H1 (cell line): ENCODE measurements around the gene MDC1. TPM values are rescaled to one million over a fixed set of nuclear protein-coding genes. Genes with fewer than 3 reads are reported as not detected.

Experiments used
- CEBPB ChIP-seq: IDR thresholded peaks from 2 replicates; pipeline ENCODE4 v1.6.1; 2012; ENCODE audit warnings: low read depth, low read length
- CHD2 ChIP-seq: IDR thresholded peaks from 2 replicates; pipeline ENCODE4 v1.6.1; 2012; ENCODE audit warnings: low read length, improper control_type of control experiment
- HDAC6 ChIP-seq: IDR thresholded peaks from one replicate; pipeline ENCODE4 v1.7.1; 2012; ENCODE audit warnings: low read depth, mild to moderate bottlenecking, inconsistent platforms, low read length, moderate library complexity
- RBBP5 ChIP-seq: IDR thresholded peaks from 2 replicates; pipeline ENCODE4 v1.7.1; 2012; ENCODE audit warnings: low read depth, mild to moderate bottlenecking, inconsistent platforms, low read length, moderate library complexity, borderline replicate concordance
- TAF1 ChIP-seq: IDR thresholded peaks from 2 replicates; pipeline ENCODE4 v1.6.1; 2011; ENCODE audit warnings: mild to moderate bottlenecking, low read depth, low read length
- polyA plus RNA-seq, 7 experiments: library from polyadenylated mRNA; depleted of rRNA in 3 of 7; stranded (reverse) in 5 of 7; unstranded in 2 of 7; fragments of >200 nt in 5 of 7; fragments of 200-250 nt in 2 of 7; gene quantifications; 1 replicate in 5 of 7; 2 replicates in 1 of 7; 4 replicates in 1 of 7; pipeline versions ENCODE4 v1.2.1 to v1.2.3, GENCODE V29; 2011 to 2013; ENCODE audit warnings: missing spikeins in 2 of 7, mixed read lengths in 2 of 7
- total RNA-seq: library from RNA; stranded (reverse); fragmentation: NEBNext Ultra II Directional; extraction: Animal tissue kit (Norgen Biotek cat#: 25700); gene quantifications from 2 replicates; pipeline ENCODE4 v1.2.1, GENCODE V29; 2021
- TF ChIP-seq, protein P1 (sequence below): fragments of 300-600 bp; sonication (generic); IDR thresholded peaks from 2 replicates; pipeline ENCODE4 v1.7.1; 2012; ENCODE audit warnings: low read length, moderate library complexity, mild to moderate bottlenecking, inconsistent platforms; ENCODE audit not compliant: insufficient replicate concordance

Gene MDC1
- total and polyA plus RNA-seq, 2 of the 8 experiments (the other 6 are each of a cell fraction or from before 2014, with no cell fraction given): 29.9 to 81.1 TPM

DNA sequence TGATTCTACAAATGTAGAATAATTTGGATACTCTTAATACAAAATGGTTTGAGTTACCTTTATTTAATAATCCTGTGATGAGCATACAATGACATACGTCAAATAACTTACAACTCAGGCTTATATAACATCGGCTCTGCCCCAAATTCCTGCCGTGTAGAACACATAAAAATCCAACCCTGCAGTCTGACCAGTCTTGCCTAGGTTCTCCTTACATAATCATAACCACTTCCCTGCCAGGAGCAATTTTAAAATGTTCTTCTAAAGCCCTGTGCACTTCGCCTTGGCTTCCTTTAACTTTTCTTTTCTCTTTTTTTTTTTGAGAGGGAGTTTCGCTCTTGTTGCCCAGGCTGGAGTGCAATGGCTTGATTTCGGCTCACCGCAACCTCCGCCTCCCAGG, 43.5 kb upstream of the MDC1 start (continued):
- TF ChIP-seq, protein P1, sequence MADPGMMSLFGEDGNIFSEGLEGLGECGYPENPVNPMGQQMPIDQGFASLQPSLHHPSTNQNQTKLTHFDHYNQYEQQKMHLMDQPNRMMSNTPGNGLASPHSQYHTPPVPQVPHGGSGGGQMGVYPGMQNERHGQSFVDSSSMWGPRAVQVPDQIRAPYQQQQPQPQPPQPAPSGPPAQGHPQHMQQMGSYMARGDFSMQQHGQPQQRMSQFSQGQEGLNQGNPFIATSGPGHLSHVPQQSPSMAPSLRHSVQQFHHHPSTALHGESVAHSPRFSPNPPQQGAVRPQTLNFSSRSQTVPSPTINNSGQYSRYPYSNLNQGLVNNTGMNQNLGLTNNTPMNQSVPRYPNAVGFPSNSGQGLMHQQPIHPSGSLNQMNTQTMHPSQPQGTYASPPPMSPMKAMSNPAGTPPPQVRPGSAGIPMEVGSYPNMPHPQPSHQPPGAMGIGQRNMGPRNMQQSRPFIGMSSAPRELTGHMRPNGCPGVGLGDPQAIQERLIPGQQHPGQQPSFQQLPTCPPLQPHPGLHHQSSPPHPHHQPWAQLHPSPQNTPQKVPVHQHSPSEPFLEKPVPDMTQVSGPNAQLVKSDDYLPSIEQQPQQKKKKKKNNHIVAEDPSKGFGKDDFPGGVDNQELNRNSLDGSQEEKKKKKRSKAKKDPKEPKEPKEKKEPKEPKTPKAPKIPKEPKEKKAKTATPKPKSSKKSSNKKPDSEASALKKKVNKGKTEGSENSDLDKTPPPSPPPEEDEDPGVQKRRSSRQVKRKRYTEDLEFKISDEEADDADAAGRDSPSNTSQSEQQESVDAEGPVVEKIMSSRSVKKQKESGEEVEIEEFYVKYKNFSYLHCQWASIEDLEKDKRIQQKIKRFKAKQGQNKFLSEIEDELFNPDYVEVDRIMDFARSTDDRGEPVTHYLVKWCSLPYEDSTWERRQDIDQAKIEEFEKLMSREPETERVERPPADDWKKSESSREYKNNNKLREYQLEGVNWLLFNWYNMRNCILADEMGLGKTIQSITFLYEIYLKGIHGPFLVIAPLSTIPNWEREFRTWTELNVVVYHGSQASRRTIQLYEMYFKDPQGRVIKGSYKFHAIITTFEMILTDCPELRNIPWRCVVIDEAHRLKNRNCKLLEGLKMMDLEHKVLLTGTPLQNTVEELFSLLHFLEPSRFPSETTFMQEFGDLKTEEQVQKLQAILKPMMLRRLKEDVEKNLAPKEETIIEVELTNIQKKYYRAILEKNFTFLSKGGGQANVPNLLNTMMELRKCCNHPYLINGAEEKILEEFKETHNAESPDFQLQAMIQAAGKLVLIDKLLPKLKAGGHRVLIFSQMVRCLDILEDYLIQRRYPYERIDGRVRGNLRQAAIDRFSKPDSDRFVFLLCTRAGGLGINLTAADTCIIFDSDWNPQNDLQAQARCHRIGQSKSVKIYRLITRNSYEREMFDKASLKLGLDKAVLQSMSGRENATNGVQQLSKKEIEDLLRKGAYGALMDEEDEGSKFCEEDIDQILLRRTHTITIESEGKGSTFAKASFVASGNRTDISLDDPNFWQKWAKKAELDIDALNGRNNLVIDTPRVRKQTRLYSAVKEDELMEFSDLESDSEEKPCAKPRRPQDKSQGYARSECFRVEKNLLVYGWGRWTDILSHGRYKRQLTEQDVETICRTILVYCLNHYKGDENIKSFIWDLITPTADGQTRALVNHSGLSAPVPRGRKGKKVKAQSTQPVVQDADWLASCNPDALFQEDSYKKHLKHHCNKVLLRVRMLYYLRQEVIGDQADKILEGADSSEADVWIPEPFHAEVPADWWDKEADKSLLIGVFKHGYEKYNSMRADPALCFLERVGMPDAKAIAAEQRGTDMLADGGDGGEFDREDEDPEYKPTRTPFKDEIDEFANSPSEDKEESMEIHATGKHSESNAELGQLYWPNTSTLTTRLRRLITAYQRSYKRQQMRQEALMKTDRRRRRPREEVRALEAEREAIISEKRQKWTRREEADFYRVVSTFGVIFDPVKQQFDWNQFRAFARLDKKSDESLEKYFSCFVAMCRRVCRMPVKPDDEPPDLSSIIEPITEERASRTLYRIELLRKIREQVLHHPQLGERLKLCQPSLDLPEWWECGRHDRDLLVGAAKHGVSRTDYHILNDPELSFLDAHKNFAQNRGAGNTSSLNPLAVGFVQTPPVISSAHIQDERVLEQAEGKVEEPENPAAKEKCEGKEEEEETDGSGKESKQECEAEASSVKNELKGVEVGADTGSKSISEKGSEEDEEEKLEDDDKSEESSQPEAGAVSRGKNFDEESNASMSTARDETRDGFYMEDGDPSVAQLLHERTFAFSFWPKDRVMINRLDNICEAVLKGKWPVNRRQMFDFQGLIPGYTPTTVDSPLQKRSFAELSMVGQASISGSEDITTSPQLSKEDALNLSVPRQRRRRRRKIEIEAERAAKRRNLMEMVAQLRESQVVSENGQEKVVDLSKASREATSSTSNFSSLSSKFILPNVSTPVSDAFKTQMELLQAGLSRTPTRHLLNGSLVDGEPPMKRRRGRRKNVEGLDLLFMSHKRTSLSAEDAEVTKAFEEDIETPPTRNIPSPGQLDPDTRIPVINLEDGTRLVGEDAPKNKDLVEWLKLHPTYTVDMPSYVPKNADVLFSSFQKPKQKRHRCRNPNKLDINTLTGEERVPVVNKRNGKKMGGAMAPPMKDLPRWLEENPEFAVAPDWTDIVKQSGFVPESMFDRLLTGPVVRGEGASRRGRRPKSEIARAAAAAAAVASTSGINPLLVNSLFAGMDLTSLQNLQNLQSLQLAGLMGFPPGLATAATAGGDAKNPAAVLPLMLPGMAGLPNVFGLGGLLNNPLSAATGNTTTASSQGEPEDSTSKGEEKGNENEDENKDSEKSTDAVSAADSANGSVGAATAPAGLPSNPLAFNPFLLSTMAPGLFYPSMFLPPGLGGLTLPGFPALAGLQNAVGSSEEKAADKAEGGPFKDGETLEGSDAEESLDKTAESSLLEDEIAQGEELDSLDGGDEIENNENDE: no peak
- no peak for TF ChIP-seq TAF1
- no peak for TF ChIP-seq CHD2
- TF ChIP-seq RBBP5: no peak
- TF ChIP-seq CEBPB: no peak
- TF ChIP-seq HDAC6: no peak
